ENCODE data around the gene ADORA2A.
A peak's percentile ranks its signal among the peaks of the same experiment; 100 is the strongest.

Gene ADORA2A

GRCh38 chr22:24418786-24419474 lies 8.5 kb upstream of the ADORA2A start:
- DNase-seq (ENCODE audit: low read depth in 2 of 2) = no peak

GRCh38 chr22:24419475-24419850 lies 7.9 kb upstream of the ADORA2A start:
- DNase-seq (ENCODE audit: low read depth in 2 of 2) = no peak

GRCh38 chr22:24420072-24420976 lies 7.1 kb upstream of the ADORA2A start:
- no peak for DNase-seq (ENCODE audit: low read depth in 2 of 2)

- no peak for DNase-seq (ENCODE audit: low read depth in 2 of 2)
Observed at GRCh38 chr22:24420977-24421343, 6.4 kb upstream of the ADORA2A start.

GRCh38 chr22:24421428-24421931 lies 5.9 kb upstream of the ADORA2A start:
- no peak for DNase-seq (ENCODE audit: low read depth in 2 of 2)

GRCh38 chr22:24422102-24422665 lies 5.2 kb upstream of the ADORA2A start:
- no peak for DNase-seq (ENCODE audit: low read depth in 2 of 2)

GRCh38 chr22:24423519-24424000 lies 3.8 kb upstream of the ADORA2A start:
- peak; percentile 50 for DNase-seq (ENCODE audit: low read depth in 2 of 2)

GRCh38 chr22:24424001-24424900 lies 3.1 kb upstream of the ADORA2A start:
- DNase-seq (ENCODE audit: low read depth in 2 of 2) = no peak

GRCh38 chr22:24424901-24425775 lies 2.3 kb upstream of the ADORA2A start:
- no peak for DNase-seq (ENCODE audit: low read depth in 2 of 2)

- DNase-seq (ENCODE audit: low read depth in 2 of 2) = no peak
Observed at GRCh38 chr22:24426436-24426835, 963 bp upstream of the ADORA2A start.

- DNase-seq (ENCODE audit: low read depth in 2 of 2) = no peak
Observed at GRCh38 chr22:24426851-24427499, 424 bp upstream of the ADORA2A start.

- no peak for DNase-seq (ENCODE audit: low read depth in 2 of 2)
Observed at GRCh38 chr22:24428751-24429410, 1.5 kb downstream of the ADORA2A start.

GRCh38 chr22:24429411-24430365 lies 2.3 kb downstream of the ADORA2A start:
- DNase-seq (ENCODE audit: low read depth in 2 of 2) = peak; percentile 56 to 69

- DNase-seq (ENCODE audit: low read depth in 2 of 2) = no peak
Observed at GRCh38 chr22:24430431-24431308, 3.3 kb downstream of the ADORA2A start.

GRCh38 chr22:24431309-24432034 lies 4.1 kb downstream of the ADORA2A start:
- no peak for DNase-seq (ENCODE audit: low read depth in 2 of 2)

GRCh38 chr22:24432059-24432853 lies 4.9 kb downstream of the ADORA2A start:
- DNase-seq (ENCODE audit: low read depth in 2 of 2) = peak in 1 of 2 donors; percentile 49

Data from stimulated activated CD8-positive, alpha-beta memory T cell treated with anti-CD3 and anti-CD28 coated beads, Interleukin-15, amount 100 ng/mL, for 48 hours (primary cell).